Stimulated activated CD8-positive, alpha-beta memory T cell treated with anti-CD3 and anti-CD28 coated beads, Interleukin-15, amount 100 ng/mL, for 24 hours (primary cell): ENCODE measurements around the gene YOD1.

Source experiments
- DNase-seq: peaks from one replicate; pipeline ENCODE4 v3.0.0-alpha.2; 2020; ENCODE audit warnings: low read depth

Gene YOD1

GRCh38 chr1:207006914-207007313, 44.1 kb downstream of the YOD1 start:
- DNase-seq = no peak

- DNase-seq = no peak
Observed at GRCh38 chr1:207006083-207006482, 44.9 kb downstream of the YOD1 start.

GRCh38 chr1:207004931-207005830, 45.8 kb downstream of the YOD1 start:
- DNase-seq = no peak

DNA sequence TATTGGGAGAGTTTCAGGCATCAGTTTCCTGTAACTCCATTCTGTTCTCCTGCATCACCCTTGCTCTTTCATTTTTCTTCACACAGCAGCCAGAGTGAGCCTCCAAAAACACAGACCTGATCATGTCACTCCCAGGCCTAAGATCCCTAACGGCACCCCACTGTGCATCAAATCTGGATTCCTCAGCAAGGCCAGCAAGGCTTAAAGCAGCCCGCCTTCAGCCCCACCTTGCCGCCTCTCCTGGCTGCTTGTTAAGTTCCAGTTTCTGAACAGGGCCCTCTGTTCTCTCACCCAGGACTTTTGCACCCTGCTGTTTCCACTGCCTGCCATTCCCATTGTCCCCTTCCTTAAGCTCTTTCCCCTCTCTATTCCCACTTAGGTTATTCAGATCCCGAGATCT, 47.8 kb downstream of the YOD1 start:
- no peak for DNase-seq

DNA sequence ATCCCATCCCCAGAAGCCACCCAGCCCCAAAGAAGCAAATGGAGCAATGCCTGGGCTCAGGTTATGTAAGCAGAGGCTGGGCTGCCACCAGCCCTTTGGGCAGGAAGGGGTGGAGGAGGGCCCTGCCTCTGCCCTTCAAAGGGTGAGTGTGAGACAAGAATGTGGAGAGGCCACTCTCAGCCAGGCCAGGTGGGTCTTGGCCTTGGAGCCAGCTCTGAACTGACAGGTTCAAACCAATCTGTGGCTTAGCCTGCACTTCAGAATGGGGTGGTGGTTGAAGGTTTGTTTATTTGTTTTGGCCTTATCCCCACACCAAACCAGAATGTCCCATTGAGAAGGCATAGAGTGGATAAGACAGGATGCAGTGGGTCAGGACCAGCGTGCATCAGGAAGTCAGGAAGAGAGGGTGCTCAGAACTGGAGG, 48.3 kb downstream of the YOD1 start:
- DNase-seq = no peak

DNA sequence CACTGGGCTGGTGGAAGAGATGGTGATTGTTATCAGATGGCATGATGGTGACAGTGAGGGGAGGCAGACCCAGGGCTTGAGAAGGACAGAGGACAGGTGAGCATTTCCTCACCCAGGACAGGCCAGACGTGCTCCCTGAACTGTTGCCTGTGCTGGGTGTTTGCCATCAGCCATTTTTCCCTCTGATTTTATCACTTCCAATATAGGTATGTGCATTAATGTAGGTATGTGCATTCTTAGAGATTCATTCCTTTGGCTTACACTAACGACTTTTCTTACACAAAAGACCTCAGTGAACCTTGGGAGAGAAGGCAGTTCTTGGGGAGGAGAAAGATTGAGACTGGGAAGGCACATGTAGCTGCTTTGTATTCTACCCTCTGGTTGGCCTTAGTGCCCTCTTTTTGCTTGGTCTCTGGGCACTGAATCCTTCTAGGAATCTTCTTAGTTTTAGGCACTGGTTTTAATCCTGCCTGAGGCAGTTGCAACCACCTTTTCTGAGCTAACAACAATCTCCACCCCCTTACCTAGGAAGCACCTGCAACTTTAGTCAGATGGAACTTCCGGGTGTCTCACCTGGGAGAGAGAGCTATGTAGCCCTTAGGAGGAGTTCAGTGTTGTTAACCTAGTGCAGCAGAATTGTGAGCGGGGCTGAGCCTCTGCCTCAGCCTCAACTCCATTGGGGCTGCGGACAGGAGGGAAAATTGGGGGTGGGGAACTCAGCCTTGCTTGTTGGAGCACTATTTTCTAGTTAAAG, 49.3 kb downstream of the YOD1 start:
- no peak for DNase-seq

DNA sequence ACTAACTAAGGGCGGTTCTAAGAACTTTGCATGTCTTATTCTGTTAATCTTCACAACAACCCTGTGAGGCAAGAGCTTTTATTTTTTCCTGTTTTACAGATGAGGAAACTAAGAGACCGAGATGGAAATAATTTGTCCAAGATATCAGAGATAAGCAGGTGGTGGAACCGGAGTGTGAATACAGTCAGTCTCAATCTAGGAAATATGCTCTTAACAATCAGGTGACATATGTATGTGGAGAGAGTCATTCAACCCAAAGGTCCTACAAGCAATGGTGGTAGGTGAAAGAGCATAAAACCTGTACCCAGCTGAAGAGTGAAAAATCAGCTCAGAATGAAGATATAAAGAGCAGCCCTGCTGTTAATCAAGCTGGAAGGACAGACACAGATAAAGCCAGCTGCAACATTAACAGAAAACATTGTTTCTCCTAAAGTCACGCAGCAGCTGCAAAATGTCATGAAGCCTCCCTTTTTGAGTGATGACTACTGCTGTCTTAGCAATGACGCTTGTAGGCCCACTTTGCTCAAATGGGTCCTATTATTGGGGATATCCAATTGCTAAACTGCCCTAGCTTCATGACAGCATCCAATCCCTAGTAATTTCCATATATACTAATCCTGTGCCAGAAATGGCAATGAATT, 50.2 kb downstream of the YOD1 start:
- DNase-seq = no peak

DNA sequence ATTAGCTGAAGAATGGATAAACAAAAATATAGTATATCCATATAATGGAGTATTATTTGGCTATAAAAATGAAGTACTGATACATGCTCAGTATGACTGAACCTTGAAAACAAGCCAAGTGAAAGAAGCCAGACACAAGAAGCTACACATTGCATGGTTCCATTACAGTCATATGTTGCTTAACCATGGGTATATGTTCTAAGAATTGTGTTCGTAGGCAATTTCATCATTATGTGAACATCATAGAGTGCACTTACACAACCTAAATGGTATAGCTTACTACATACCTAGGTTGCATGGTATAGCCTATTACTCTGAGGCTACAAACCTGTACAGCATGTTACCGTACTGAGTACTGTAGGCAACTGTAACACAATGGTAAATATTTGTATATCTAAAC, 52.2 kb downstream of the YOD1 start:
- DNase-seq = no peak
